ENCODE data around the gene EPHA3. TPM values are rescaled to one million over a fixed set of nuclear protein-coding genes. Genes with fewer than 3 reads are reported as not detected.
A peak's percentile ranks its signal among the peaks of the same experiment; 100 is the strongest.

The EPHA3 gene
- total and polyA plus RNA-seq, 8 donors: 0.29 to 33.9 (median 0.81) TPM

GRCh38 chr3:89165636-89166263 lies 58.3 kb downstream of the EPHA3 start:
- 77 to 90% (median 82%) methylated on average over 9 of the region's 9 CpGs for WGBS, 5 donors
- DNase-seq: no peak

GRCh38 chr3:89171687-89172545 lies 64.5 kb downstream of the EPHA3 start:
- Histone ChIP-seq H3K4me1 (no peaks in the 10 kb centered on the region), H3K36me3 (no peaks in the 10 kb centered on the region), H3K4me3 (no peak overlapping the region), H3K27ac (no peak overlapping the region), H3K27me3 (no peaks in the 10 kb centered on the region), H3K9me3 (no peaks in the 10 kb centered on the region)
- WGBS, 5 donors: 68 to 77% (median 70%) methylated on average over 9 of the region's 9 CpGs
- TF ChIP-seq POLR2AphosphoS5 (IDR thresholded peaks at IDR 0.05) (peak in 1 of 3 donors; percentile 49), EP300 (IDR thresholded peaks at IDR 0.05) (no peak)
- peak in 1 of 2 donors; percentile 6 for DNase-seq
- intact Hi-C loops (cut with DNase I; ENCODE audit: low total_unique reads): no loop called here

More at GRCh38 chr3:89165636-89166263, 58.3 kb downstream of the EPHA3 start:
- Histone ChIP-seq H3K4me3 (no peak overlapping the region), H3K4me1 (no peaks in the 10 kb centered on the region), H3K9me3 (no peaks in the 10 kb centered on the region), H3K27ac (no peak overlapping the region), H3K36me3 (no peaks in the 10 kb centered on the region), H3K27me3 (no peaks in the 10 kb centered on the region)
- intact Hi-C loops (cut with DNase I; ENCODE audit: low total_unique reads): no loop called here
- TF ChIP-seq POLR2A (IDR thresholded peaks at IDR 0.05) (no peak), POLR2AphosphoS5 (IDR thresholded peaks at IDR 0.05) (no peak), CTCF (IDR thresholded peaks at IDR 0.05) (no peak), EP300 (IDR thresholded peaks at IDR 0.05) (no peak)

- intact Hi-C loops (cut with DNase I; ENCODE audit: low total_unique reads): no loop called here
- Histone ChIP-seq H3K4me1 (no peaks in the 10 kb centered on the region), H3K4me3 (no peak overlapping the region), H3K36me3 (no peaks in the 10 kb centered on the region), H3K27ac (no peak overlapping the region), H3K27me3 (no peaks in the 10 kb centered on the region), H3K9me3 (no peaks in the 10 kb centered on the region)
- TF ChIP-seq POLR2A (IDR thresholded peaks at IDR 0.05) (no peak), POLR2AphosphoS5 (IDR thresholded peaks at IDR 0.05) (no peak), CTCF (IDR thresholded peaks at IDR 0.05) (no peak), EP300 (IDR thresholded peaks at IDR 0.05) (no peak)
- no peak for DNase-seq
Measured at GRCh38 chr3:89173546-89173945, 66.1 kb downstream of the EPHA3 start.

- no peaks in the 10 kb centered on the region for H3K27me3 ChIP-seq
- peak in 1 of 2 donors; percentile 26 for DNase-seq
- no peaks in the 10 kb centered on the region for H3K36me3 ChIP-seq
- TF ChIP-seq EP300 (IDR thresholded peaks at IDR 0.05) (no peak), POLR2A (IDR thresholded peaks at IDR 0.05) (no peak), POLR2AphosphoS5 (IDR thresholded peaks at IDR 0.05) (no peak), CTCF (IDR thresholded peaks at IDR 0.05) (no peak)
- no peak overlapping the region for H3K4me3 ChIP-seq
- intact Hi-C loops (cut with DNase I; ENCODE audit: low total_unique reads): no loop called here
- H3K27ac ChIP-seq: no peak overlapping the region
- H3K9me3 ChIP-seq: no peaks in the 10 kb centered on the region
- 69 to 76% (median 73%) methylated on average over 3 of the region's 3 CpGs for WGBS, 5 donors
- H3K4me1 ChIP-seq: peaks cover 0 to 16% (median 5%) of the 10 kb centered on the region in 4 donors
Measured at GRCh38 chr3:89179355-89180001, 72.1 kb downstream of the EPHA3 start.

Data from stomach (tissue), 9 donors.